Measurements from ENCODE around the gene DAPK3. TPM values are rescaled to one million over a fixed set of nuclear protein-coding genes. Genes with fewer than 3 reads are reported as not detected.

Gene DAPK3
- total RNA-seq, 1 experiment from 2014 or later: 66.6 TPM

GRCh38 chr19:4015705-4016402 lies 45.0 kb upstream of the DAPK3 start:
- Histone ChIP-seq H3K27ac (ENCODE audit: low read length) (no peak overlapping the region), H3K36me3 (ENCODE audit: control insufficient read depth, insufficient read depth, low read length) (no peaks in the 10 kb centered on the region), H3K4me1 (ENCODE audit: control insufficient read depth, insufficient read depth, low read length) (no peaks in the 10 kb centered on the region), H3K27me3 (ENCODE audit: control insufficient read depth, insufficient read depth, low read length) (no peaks in the 10 kb centered on the region), H3K4me3 (ENCODE audit: low read depth in 2 of 2, low read length in 2 of 2) (no peak overlapping the region), H3K9me3 (ENCODE audit: control insufficient read depth, insufficient read depth, low read depth, low read length) (no peaks in the 10 kb centered on the region)
- ChIA-PET CTCF (no interaction called here), POLR2A (no interaction called here)
- BruUV-seq (replicated peaks): no TSS peak
- in situ Hi-C loops (cut with HindIII; ENCODE audit: low pct_unique_long_range_greater_than_20kb, low sequenced_read_pairs) (no loop called here), intact Hi-C loops (cut with micrococcal nuclease; ENCODE audit: unreplicated experiment) (no loop called here)
- TF ChIP-seq POLR2AphosphoS5 (IDR thresholded peaks at IDR 0.05; ENCODE audit: low read depth, low read length) (no peak), REST (IDR thresholded peaks at IDR 0.05; ENCODE audit: insufficient read depth in 1 of 2, low read depth in 2 of 2, low read length in 1 of 2) (no peak), SIN3A (IDR thresholded peaks at IDR 0.05; ENCODE audit: borderline replicate concordance, insufficient read depth, low read depth, low read length) (no peak), CTCF (IDR thresholded peaks at IDR 0.05) (no peak), TCF7L2 (IDR thresholded peaks at IDR 0.05; ENCODE audit: low read depth, low read length) (no peak)
- no peak for ATAC-seq
- no peak for DNase-seq (ENCODE audit: low read depth, low spot score)

GRCh38 chr19:4014541-4015491 lies 43.9 kb upstream of the DAPK3 start:
- TF ChIP-seq POLR2AphosphoS5 (IDR thresholded peaks at IDR 0.05; ENCODE audit: low read depth, low read length): no peak
- no peak for TF ChIP-seq CTCF (IDR thresholded peaks at IDR 0.05)
- TF ChIP-seq REST (IDR thresholded peaks at IDR 0.05; ENCODE audit: insufficient read depth in 1 of 2, low read depth in 2 of 2, low read length in 1 of 2): no peak
- no peak for TF ChIP-seq SIN3A (IDR thresholded peaks at IDR 0.05; ENCODE audit: borderline replicate concordance, insufficient read depth, low read depth, low read length)
- TF ChIP-seq TCF7L2 (IDR thresholded peaks at IDR 0.05; ENCODE audit: low read depth, low read length): no peak
- ChIA-PET POLR2A (no interaction called here), CTCF (no interaction called here)
- Histone ChIP-seq H3K27me3 (ENCODE audit: control insufficient read depth, insufficient read depth, low read length) (no peaks in the 10 kb centered on the region), H3K4me3 (ENCODE audit: low read depth in 2 of 2, low read length in 2 of 2) (no peak overlapping the region), H3K4me1 (ENCODE audit: control insufficient read depth, insufficient read depth, low read length) (no peaks in the 10 kb centered on the region), H3K9me3 (ENCODE audit: control insufficient read depth, insufficient read depth, low read depth, low read length) (no peaks in the 10 kb centered on the region), H3K36me3 (ENCODE audit: control insufficient read depth, insufficient read depth, low read length) (no peaks in the 10 kb centered on the region), H3K27ac (ENCODE audit: low read length) (no peak overlapping the region)
- BruUV-seq (replicated peaks): no TSS peak
- intact Hi-C loops (cut with micrococcal nuclease; ENCODE audit: unreplicated experiment): no loop called here
- ATAC-seq (peak; percentile 50; the same call in 1 of the 2 replicates), DNase-seq (ENCODE audit: low read depth, low spot score) (no peak)
- in situ Hi-C loops (cut with HindIII; ENCODE audit: low pct_unique_long_range_greater_than_20kb, low sequenced_read_pairs): no loop called here
